Fibroblast of the aortic adventitia (primary cell): ENCODE results near the gene GTF2A1L. TPM values are rescaled to one million over a fixed set of nuclear protein-coding genes. Genes with fewer than 3 reads are reported as not detected.
A peak's percentile ranks its signal among the peaks of the same experiment; 100 is the strongest.

ENCODE experiments used
- DNase-seq: peaks from one replicate; pipeline ENCODE4 v3.0.0-alpha.2; 2010; ENCODE audit warnings: low read depth
- H3K4me3 ChIP-seq: 2 replicates; pipeline ENCODE4 v1.5.1; 2011; ENCODE audit warnings: low read depth, mild to moderate bottlenecking, control low read depth, low read length, moderate library complexity
- total RNA-seq: library from RNA; depleted of rRNA; stranded (reverse); fragments of >200 nt; gene quantifications from 2 replicates; pipeline ENCODE4 v1.2.3, GENCODE V29; 2012; ENCODE audit warnings: low replicate concordance
- TF ChIP-seq, protein P1 (sequence below): IDR thresholded peaks from 2 replicates; pipeline ENCODE4 v1.5.1; 2011; ENCODE audit warnings: mild to moderate bottlenecking, low read length, control low read depth, inconsistent platforms; ENCODE audit not compliant: insufficient read depth

GTF2A1L gene
- total RNA-seq, 1 donor, result 5.0 TPM

DNA sequence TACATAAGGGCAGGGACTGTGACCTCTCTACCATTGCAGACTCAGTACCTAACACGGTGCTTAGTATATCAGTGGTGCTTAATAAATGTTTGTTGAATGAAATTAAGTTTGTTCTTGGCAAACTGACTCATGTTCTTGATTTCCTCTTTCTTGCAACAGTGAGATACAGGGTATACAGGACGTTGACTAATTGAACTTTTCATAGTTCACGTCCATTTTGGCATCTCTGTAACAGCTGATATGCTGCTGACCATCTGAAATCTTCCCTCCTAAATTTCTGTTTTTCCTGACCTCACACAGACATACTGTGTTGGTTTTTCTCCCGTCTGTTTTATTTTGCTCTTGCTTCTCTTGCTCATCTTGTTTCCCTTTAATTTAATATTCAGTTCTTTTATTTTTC lies 93.7 kb downstream of the GTF2A1L start:
- no peak overlapping the region for H3K4me3 ChIP-seq
- TF ChIP-seq, protein P1, sequence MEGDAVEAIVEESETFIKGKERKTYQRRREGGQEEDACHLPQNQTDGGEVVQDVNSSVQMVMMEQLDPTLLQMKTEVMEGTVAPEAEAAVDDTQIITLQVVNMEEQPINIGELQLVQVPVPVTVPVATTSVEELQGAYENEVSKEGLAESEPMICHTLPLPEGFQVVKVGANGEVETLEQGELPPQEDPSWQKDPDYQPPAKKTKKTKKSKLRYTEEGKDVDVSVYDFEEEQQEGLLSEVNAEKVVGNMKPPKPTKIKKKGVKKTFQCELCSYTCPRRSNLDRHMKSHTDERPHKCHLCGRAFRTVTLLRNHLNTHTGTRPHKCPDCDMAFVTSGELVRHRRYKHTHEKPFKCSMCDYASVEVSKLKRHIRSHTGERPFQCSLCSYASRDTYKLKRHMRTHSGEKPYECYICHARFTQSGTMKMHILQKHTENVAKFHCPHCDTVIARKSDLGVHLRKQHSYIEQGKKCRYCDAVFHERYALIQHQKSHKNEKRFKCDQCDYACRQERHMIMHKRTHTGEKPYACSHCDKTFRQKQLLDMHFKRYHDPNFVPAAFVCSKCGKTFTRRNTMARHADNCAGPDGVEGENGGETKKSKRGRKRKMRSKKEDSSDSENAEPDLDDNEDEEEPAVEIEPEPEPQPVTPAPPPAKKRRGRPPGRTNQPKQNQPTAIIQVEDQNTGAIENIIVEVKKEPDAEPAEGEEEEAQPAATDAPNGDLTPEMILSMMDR, result no peak
- DNase-seq, result no peak

DNA sequence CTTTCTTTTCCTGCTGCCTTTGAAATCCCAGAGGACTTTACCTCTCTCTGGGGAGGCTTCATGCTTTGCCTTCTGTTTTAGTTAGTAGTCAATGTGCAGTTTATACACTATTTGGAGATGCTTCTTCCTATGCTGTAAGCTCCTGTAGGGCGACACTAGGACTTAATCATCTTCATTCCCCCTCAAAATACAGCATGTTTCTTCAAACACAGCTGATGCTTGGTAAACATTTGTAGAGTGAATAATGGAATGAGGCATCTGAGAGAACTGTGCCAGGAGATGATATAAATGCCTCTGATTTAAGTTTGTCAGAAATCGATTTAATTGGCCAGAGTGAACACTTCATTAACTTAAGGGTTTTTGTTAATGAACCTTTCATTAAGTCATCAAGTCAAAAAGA lies 94.5 kb downstream of the GTF2A1L start:
- DNase-seq, result no peak
- no peak overlapping the region for H3K4me3 ChIP-seq
- TF ChIP-seq, protein P1, result no peak

DNA sequence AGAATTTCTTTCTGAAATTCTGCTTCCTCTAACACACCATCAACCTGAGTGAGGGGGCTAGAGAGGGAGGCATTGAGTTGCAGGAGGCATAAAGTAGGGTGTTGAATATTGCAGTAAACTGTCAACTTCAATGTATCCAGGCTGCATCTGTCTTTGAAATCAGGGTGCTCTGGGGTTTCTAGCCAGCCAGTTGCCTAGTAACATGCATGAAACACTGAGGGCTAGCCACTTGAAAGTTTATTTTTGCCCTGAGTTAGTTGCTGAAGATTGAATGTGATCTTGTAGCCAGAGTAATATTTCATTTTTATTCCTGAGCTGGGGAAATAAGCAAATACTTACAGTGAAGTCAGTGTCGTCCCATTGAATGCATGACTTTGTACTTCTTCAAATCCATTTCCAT lies 96.0 kb downstream of the GTF2A1L start:
- no peak overlapping the region for H3K4me3 ChIP-seq
- TF ChIP-seq, protein P1, result no peak
- DNase-seq, result no peak

DNA sequence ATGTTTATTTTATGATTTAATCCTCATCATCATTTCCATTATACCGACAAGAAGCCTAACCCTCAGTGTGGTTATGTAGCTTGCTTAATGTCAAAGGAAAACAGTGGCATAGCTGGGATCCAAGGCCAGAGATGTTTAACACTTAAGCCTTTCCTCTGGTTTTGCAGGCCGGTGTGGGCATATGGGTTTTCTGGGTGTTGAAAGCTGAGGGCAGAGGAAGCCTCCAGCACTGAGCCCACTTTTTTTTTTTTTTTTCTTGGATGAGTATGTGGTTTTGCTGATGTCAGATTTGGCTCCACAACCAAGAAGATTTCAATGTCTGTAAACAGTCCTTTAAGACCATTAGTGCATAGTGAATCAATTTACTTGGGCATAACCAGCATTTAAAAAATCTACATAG lies 96.6 kb downstream of the GTF2A1L start:
- TF ChIP-seq, protein P1, result no peak
- no peak for DNase-seq

DNA sequence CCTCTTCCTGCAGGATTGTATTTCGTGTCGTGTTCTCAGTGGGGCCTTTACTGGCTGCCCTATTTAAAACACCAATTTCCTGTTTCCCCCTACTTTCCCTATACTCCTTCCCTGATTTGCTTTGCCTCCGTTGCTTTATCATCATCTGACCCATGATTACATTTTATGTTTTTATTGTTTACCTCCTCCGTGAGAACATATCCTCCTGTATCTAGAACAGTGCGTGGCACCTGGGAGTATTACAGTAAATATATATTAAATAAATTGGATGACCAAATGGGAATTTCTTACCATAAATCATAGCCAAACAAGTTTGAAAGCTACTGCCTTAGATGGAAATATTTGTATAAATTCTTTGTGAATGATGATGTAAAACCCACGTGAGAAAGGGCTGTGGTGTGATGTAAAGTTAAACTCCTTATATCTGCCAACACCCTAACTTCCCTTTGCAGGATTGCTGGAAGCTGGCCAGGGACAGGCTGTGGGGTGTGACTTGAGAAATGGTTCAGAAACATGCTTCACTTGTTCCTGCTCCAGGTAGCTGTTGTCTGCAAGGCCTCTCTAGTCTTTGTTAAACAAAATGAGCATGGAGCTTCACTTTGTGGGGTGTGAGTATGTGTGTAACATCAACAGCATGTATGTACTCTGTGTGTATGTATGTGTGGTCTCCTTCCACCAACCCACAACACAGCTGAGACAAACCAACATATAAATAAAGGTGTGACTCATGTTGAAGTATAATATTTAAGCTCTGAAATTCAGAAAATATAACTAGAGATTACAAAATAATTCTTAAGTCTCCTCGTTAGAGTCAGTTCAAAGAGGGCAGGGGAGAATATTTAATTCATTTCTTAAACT lies 97.6 kb downstream of the GTF2A1L start:
- DNase-seq, result peak; percentile 4
- TF ChIP-seq, protein P1, result no peak
- no peak overlapping the region for H3K4me3 ChIP-seq

More for the DNA sequence above, 96.6 kb downstream of the GTF2A1L start:
- H3K4me3 ChIP-seq, result no peak overlapping the region

DNA sequence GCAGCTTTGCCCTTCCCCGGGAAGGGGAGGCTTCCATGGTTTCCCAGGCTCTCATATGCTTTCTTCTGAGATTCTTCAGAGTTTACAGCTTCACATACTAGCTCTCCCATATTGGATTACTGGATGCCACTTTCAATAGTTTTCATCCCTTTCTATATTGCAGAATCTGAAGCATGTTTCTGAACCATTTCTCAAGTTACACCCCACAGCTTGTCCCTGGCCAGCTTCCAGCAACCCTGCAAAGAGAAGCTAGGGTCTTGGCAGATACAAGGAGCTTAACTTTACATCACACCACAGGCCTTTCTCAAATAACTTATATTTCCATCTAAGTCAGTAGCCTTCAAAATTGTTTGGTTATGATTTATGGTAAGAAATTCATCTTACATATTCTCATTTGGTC lies 98.3 kb downstream of the GTF2A1L start:
- DNase-seq, result no peak
- no peak overlapping the region for H3K4me3 ChIP-seq
- TF ChIP-seq, protein P1, result no peak

DNA sequence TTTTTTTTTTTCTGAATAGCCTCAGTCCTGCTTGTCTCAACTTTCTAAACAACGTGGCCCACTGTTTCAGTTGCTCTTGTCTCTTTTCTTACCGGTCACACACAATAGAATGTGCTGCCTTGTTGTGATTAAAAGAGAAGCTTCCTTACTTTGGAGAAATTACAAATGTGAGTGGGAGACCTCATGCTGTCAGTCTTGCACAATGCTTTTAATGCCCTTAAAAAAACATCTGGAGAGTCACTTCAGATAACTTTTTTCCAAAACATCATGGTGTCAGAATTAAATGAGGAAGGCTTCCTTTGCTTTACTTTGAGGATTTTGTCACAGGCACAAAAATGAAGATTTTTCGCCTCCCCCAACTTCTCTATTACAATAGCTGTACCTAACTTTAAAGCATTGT lies 100.2 kb downstream of the GTF2A1L start:
- no peak for DNase-seq
- TF ChIP-seq, protein P1, result no peak
- H3K4me3 ChIP-seq, result no peak overlapping the region
